GM21528 (cell line): ENCODE data around the gene KRTAP9-3.
"Not testable (repeated sequence)": the region's sequence is repeated elsewhere in the genome, so short reads cannot be mapped to it uniquely, and the experiment has no call there.

Source experiments
- ATAC-seq: cut with Tn5 transposase; IDR thresholded peaks from one replicate; pipeline ENCODE4 v1.9.1; 2021; ENCODE audit warnings: mild to moderate bottlenecking, moderate library complexity; ENCODE audit not compliant: unreplicated experiment, low FRiP score

KRTAP9-3 gene

DNA sequence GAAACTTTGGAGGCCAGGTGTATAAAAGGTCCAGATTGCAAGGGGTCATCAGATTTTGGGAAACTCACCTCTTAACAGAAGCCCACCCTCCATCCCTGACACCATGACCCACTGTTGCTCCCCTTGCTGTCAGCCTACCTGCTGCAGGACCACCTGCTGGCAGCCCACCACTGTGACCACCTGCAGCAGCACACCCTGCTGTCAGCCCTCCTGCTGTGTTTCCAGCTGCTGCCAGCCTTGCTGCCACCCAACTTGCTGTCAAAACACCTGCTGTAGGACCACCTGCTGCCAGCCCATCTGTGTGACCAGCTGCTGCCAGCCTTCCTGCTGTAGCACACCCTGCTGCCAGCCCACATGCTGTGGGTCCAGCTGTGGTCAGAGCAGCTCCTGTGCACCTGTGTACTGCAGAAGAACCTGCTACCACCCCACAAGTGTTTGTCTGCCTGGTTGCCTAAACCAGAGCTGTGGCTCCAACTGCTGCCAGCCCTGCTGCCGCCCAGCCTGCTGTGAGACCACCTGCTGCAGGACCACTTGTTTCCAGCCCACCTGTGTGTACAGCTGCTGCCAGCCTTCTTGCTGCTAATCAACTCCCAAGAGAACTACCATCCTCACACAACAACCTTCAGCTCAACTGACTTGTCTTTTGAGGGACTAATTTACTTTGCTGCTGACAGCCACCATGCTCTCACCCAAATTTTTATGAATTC, at the start of gene KRTAP9-3:
Gene KRTAP9-3, plus strand, starts transcription at position 51 of the 707 bp plus-strand sequence. Its CDS starts 53 bp downstream, at position 104.
- not testable (repeated sequence) for ATAC-seq

- no peak for ATAC-seq
Observed at GRCh38 chr17:41184480-41184961, 47.7 kb upstream of the KRTAP9-3 start, which contains the start of gene KRTAP4-1. Gene KRTAP4-1 (minus strand): TSS chr17:41184911. CDS start chr17:41184854, 57 bp downstream.

- no peak for ATAC-seq
Observed at GRCh38 chr17:41185001-41185400, 47.2 kb upstream of the KRTAP9-3 start.

DNA sequence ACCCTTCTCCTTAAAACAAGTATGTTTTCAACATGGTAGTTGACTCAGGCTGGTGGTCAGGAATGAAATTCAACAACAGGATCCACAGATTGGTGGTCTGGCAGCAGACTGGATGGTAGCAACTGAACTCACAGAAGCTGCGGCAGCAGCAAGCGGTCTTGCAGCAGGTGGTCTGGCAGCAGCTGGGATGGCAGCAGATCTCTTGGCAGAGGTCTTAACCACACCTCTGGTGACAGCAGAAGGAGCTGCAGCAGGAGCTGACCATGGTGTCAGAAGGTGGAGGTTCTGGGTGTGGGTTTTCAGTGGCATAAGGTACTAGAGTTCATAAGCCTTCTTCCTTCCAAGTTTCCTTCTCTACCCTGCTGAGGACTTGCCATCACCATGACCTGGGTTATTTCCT, 45.4 kb upstream of the KRTAP9-3 start:
- no peak for ATAC-seq

DNA sequence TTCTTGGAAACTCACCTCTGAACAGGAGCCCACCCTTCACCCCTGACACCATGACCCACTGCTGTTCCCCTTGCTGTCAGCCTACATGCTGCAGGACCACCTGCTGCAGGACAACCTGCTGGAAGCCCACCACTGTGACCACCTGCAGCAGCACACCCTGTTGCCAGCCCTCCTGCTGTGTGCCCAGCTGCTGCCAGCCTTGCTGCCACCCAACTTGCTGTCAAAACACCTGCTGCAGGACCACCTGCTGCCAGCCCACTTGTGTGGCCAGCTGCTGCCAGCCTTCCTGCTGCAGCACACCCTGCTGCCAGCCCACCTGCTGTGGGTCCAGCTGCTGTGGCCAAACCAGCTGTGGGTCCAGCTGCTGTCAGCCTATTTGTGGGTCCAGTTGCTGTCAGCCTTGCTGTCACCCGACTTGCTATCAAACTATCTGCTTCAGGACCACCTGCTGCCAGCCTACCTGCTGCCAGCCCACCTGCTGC, 42.4 kb upstream of the KRTAP9-3 start, which contains the start of gene KRTAP9-1:
Gene KRTAP9-1, plus strand, starts transcription at position 51 of the 482 bp plus-strand sequence. Its CDS starts 0 bp downstream, at position 51.
- not testable (repeated sequence) for ATAC-seq

GRCh38 chr17:41190328-41190727, 41.9 kb upstream of the KRTAP9-3 start:
- ATAC-seq: no peak

DNA sequence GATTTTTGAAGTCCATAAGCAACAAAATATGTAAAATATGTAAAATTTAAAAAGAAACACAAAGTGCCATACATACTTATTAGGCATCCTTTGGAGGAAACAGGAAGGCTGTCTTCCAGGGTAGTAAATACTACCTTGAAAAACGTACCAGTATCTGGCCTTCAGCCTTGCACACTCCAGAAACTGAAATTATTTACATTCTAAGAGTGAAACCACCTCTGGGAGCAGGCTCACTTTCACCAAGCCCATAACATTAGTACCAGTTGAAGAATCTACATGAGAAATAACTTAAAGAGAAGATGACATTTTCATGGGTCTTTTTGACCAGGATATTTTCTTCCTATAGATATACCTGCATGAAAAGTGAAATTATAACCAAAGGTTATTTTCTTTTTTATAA, 36.2 kb upstream of the KRTAP9-3 start:
- no peak for ATAC-seq

- no peak for ATAC-seq
Observed at GRCh38 chr17:41199421-41200078, 32.7 kb upstream of the KRTAP9-3 start.

DNA sequence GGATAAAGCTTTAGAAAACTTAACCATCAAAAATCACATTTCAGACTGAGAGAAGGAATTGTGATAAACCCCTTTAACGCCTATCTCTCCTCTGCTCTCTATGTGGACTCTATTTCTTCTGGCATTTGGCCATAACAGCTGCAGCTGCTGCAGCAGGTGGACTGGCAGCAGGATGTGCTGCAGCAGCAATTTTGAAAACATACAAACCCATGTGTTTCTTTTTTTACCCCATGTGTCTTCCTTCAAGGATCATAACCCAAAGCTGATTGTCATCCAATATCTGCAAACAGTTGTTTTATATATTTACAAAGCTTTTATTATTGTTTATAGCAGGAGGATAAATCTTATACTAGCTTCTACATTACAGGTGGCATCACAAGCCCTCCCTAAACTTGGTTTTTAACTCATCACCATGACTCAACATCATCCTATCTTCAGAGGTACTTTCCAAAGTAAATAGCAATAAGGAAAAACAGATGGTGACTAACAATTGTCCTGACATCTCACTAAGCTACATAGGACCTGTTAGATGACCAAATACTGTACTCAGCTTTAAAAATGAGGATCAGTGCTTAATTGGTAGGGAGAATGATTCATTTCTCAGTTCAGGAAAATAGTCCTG, 20.3 kb upstream of the KRTAP9-3 start:
- no peak for ATAC-seq

GRCh38 chr17:41212524-41213169, 19.6 kb upstream of the KRTAP9-3 start:
- ATAC-seq: no peak

GRCh38 chr17:41215681-41216080, 16.6 kb upstream of the KRTAP9-3 start:
- ATAC-seq: no peak

DNA sequence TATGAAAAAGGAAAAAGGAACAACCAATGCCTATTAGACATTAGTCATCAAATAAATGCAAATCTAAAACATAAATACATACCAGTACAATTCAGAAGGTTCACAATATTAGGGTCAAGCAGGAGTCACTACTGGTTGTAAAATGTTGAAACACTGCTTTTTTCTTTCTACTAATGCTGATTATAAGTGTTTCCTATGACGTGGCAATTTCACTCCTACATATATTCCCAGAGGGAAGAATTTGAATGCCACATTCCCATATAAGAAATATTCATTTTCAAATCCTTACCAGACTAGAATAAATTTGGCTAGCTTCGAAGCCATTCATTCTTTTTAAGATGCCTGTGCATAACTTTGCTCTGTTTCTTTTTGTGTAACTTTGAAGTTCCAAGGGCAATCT, 8.4 kb upstream of the KRTAP9-3 start:
- no peak for ATAC-seq

GRCh38 chr17:41226051-41226450, 6.2 kb upstream of the KRTAP9-3 start:
- no peak for ATAC-seq

- not testable (repeated sequence) for ATAC-seq
Observed at GRCh38 chr17:41226598-41227095, 5.6 kb upstream of the KRTAP9-3 start, which contains the start of gene KRTAP9-2. Gene KRTAP9-2 (plus strand): TSS chr17:41226648. CDS start chr17:41226655, 7 bp downstream.

- ATAC-seq: no peak
Observed at GRCh38 chr17:41230094-41230493, 2.2 kb upstream of the KRTAP9-3 start.

- ATAC-seq: no peak
Observed at GRCh38 chr17:41231731-41232130, 518 bp upstream of the KRTAP9-3 start.

DNA sequence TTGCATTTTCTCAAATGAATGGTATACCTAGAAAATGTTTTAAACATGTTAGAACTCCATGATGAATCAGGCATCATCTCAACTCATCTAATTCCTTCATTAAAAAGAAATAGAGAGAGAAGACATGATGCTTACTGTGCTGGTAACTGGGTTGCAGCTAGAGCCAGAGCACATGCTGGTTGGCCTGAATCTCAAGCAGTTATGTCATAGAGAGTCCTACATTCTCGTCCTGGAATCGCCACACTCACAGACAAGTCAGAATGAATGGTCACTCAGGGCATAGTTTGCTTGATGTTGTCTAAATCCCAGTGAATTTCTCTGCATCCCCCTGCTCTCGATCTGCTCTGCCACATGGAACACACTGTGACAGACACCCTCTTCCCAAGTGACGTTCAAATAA, 4.9 kb downstream of the KRTAP9-3 start:
- not testable (repeated sequence) for ATAC-seq

DNA sequence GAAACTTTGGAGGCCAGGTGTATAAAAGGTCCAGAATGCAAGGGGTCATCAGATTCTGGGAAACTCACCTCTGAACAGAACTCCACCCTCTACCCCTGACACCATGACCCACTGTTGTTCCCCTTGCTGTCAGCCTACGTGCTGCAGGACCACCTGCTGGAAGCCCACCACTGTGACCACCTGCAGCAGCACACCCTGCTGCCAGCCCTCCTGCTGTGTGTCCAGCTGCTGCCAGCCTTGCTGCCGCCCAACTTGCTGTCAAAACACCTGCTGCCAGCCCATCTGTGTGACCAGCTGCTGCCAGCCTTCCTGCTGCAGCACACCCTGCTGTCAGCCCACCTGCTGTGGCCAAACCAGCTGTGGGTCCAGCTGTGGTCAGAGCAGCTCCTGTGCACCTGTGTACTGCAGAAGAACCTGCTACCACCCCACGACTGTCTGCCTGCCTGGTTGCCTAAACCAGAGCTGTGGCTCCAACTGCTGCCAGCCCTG, 5.7 kb downstream of the KRTAP9-3 start, which contains the start of gene KRTAP9-8:
Gene KRTAP9-8, plus strand, starts transcription at position 51 of the 489 bp plus-strand sequence. Its CDS starts 53 bp downstream, at position 104.
- ATAC-seq: not testable (repeated sequence)

DNA sequence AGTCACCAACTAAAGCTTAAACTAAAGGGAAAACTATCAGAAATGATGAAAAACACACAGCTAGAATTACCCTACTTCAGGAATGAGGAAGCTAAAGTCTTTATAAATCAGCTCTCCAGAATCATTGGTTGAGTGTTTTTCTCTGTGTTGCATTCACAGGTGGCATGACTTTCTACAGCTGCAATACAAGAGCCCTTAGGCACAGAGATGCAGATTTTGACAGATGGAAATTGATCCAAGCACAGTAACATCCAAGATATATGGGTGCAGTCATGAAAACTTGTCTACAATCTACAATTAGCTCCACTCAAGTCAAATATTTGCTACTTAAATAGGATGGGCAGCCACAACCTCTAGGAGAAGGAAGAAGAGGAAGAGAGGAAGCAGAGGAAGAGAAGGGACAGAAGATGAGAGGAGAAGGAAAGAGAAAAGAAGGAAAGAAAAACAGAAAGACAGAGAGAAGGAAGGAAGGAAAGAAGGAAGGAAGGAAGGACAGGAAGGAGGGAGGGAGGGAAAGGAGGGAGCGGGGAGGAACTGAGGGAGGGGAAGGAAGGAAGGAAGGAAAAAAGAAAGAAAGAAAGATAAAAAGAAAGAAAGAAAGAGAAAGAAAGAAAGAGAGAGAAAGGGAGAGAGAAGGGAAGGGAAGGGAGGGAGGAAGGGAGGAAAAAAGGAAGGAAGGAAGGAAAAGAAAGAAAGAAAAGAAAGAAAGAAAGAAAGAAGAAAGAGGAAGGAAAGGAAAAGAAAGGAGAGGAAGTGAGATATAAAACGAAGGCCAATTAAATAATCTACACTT, 14.9 kb downstream of the KRTAP9-3 start:
- not testable (repeated sequence) for ATAC-seq
